Measurements from ENCODE around the gene FARP2.
"Not testable (repeated sequence)": the region's sequence is repeated elsewhere in the genome, so short reads cannot be mapped to it uniquely, and the experiment has no call there.

DNA sequence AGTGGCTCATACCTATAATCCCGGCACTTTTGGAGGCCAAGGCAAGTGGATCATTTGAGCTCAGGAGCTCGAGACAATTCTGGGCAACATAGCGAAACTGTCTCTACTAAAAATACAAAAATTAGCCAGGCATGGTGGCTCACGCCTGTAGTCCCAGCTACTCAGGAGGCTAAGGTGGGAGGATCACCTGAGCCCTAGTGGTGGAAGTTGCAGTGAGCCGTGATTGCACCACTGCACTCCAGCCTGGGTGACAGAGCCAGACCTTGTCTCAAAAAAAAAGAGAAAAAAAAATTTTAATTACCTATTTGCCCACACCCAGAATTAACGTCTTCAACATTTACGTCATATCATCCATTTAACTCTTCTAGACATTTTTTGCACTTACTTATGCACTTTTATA, 29.4 kb downstream of the FARP2 start:
- TF ChIP-seq RAD21 (IDR thresholded peaks at IDR 0.05; ENCODE audit: low read length); CTCF (IDR thresholded peaks at IDR 0.05); JUND (IDR thresholded peaks at IDR 0.05); CHD2 (IDR thresholded peaks at IDR 0.05; ENCODE audit: low read length, partially characterized antibody); MAX (IDR thresholded peaks at IDR 0.05; ENCODE audit: low read depth); EZH2phosphoT487 (IDR thresholded peaks at IDR 0.05; ENCODE audit: borderline replicate concordance, low read depth): not testable (repeated sequence)
- TF ChIP-seq, protein P1, sequence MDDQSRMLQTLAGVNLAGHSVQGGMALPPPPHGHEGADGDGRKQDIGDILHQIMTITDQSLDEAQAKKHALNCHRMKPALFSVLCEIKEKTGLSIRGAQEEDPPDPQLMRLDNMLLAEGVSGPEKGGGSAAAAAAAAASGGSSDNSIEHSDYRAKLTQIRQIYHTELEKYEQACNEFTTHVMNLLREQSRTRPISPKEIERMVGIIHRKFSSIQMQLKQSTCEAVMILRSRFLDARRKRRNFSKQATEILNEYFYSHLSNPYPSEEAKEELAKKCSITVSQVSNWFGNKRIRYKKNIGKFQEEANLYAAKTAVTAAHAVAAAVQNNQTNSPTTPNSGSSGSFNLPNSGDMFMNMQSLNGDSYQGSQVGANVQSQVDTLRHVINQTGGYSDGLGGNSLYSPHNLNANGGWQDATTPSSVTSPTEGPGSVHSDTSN (IDR thresholded peaks at IDR 0.05): not testable (repeated sequence)
